ENCODE measurements around the gene ETFA.

The ETFA gene

GRCh38 chr15:76169018-76169417 is 142.3 kb downstream of the ETFA start:
- no peak for DNase-seq

- no peak for DNase-seq
These were observed 142.9 kb downstream of the ETFA start for GRCh38 chr15:76168237-76168984.

- no peak for DNase-seq
These were observed 145.3 kb downstream of the ETFA start for GRCh38 chr15:76165951-76166350.

All from activated CD4-positive, CD25-positive, alpha-beta regulatory T cell treated with anti-CD3 and anti-CD28 coated beads, Interleukin-2, amount 50 U/mL, for 72 hours (primary cell).